HepG2 (cell line): Measurements from ENCODE around the gene VSTM4. TPM values are rescaled to one million over a fixed set of nuclear protein-coding genes. Genes with fewer than 3 reads are reported as not detected.

Source experiments
- ATAC-seq: fragments of 200-7000 bp; cut with Tn5 transposase; 3 replicates; pipeline ENCODE4 v1.9.1; 2020; ENCODE audit warnings: mild to moderate bottlenecking, moderate library complexity
- BruUV-seq: library from RNA; stranded (reverse); fragments of 400-500 nt; replicated peaks from 2 replicates; lab custom pipeline; 2021; lab: Mats Ljungman, UMichigan
- CTCF ChIA-PET: fragments of 300-600 bp; formaldehyde crosslinking; extraction: SDS; loops from one replicate; lab custom pipeline; 2021; ENCODE audit warnings: low total read pairs, inconsistent platforms, low intra/inter-chr PET ratio; lab: Yijun Ruan, JAX
- POLR2A ChIA-PET: fragments of 350-600 bp; sonication (Branson Sonifier 250); formaldehyde crosslinking; loops from one replicate; lab custom pipeline; 2020; ENCODE audit warnings: antibody characterized with exemption, inconsistent platforms; lab: Yijun Ruan, JAX
- DNase-seq: peaks from one replicate; pipeline ENCODE4 v3.0.0-alpha.2; 2015; ENCODE audit warnings: low spot score
- FAIRE-seq: peaks from 3 replicates; lab custom pipeline; 2011; peaks lifted over from hg19 to GRCh38; lab: Jason Lieb, UNC
- H2AFZ ChIP-seq: one replicate; pipeline ENCODE4 v1.6.1; 2011; ENCODE audit warnings: low read length, inconsistent platforms
- H3K27ac ChIP-seq: fragments of 300-600 bp; 3 replicates; pipeline ENCODE4 v1.8.0; 2011; ENCODE audit warnings: mixed run types, mild to moderate bottlenecking, mixed read lengths, low read length, inconsistent platforms; ENCODE audit not compliant: insufficient read depth; ENCODE audit errors: extremely low read length
- H3K27me3 ChIP-seq, 2 experiments: fragments of 200-600 bp in 1 of 2; 2 replicates in 1 of 2; 3 replicates in 1 of 2; pipeline versions ENCODE4 v1.6.0 to v1.8.0; 2011; ENCODE audit warnings: low read length in 2 of 2, mild to moderate bottlenecking in 2 of 2, moderate library complexity in 2 of 2, inconsistent platforms in 1 of 2; ENCODE audit not compliant: insufficient read depth in 2 of 2, control insufficient read depth in 1 of 2
- H3K36me3 ChIP-seq, 2 experiments: fragments of 200-600 bp in 1 of 2; replicated peaks in 1 of 2; 2 replicates in 1 of 2; 3 replicates in 1 of 2; pipeline versions ENCODE4 v1.5.1 to v1.8.0; 2011; ENCODE audit warnings: low read length in 2 of 2, inconsistent platforms in 1 of 2; ENCODE audit not compliant: insufficient read depth in 2 of 2, control insufficient read depth in 1 of 2
- H3K4me1 ChIP-seq: 2 replicates; pipeline ENCODE4 v1.5.1; 2012; ENCODE audit warnings: low read length, inconsistent platforms; ENCODE audit not compliant: insufficient read depth
- H3K4me2 ChIP-seq: 2 replicates; pipeline ENCODE4 v1.6.0; 2011; ENCODE audit warnings: low read depth, low read length, inconsistent platforms
- H3K4me3 ChIP-seq, 3 experiments: fragments of 200-600 bp in 1 of 3; sonication (generic), shearing (Covaris generic) in 1 of 3; replicated peaks in 1 of 3; 2 replicates each; pipeline ENCODE4 v1.5.1; 2011 to 2016; ENCODE audit warnings: low read length in 3 of 3, inconsistent platforms in 2 of 3, low read depth in 2 of 3, mild to moderate bottlenecking in 2 of 3, control low read depth in 1 of 3, mixed read lengths in 1 of 3; ENCODE audit not compliant: insufficient read depth in 1 of 3
- H3K79me2 ChIP-seq: one replicate; pipeline ENCODE4 v1.6.1; 2011; ENCODE audit warnings: low read length, inconsistent platforms; ENCODE audit not compliant: insufficient read depth
- H3K9ac ChIP-seq: 2 replicates; pipeline ENCODE4 v1.6.0; 2011; ENCODE audit warnings: mild to moderate bottlenecking, low read depth, low read length, inconsistent platforms; ENCODE audit not compliant: insufficient read depth
- H3K9me3 ChIP-seq: 2 replicates; pipeline ENCODE4 v1.5.1; 2012; ENCODE audit warnings: mild to moderate bottlenecking, low read length
- H4K20me1 ChIP-seq: 2 replicates; pipeline ENCODE4 v1.6.0; 2011; ENCODE audit warnings: inconsistent platforms, mild to moderate bottlenecking, low read length, moderate library complexity; ENCODE audit not compliant: insufficient read depth
- ATF7 ChIP-seq, 2 experiments: fragments of 450-650 bp in 1 of 2; sonication (generic) in 1 of 2; formaldehyde crosslinking in 1 of 2; IDR thresholded peaks; 2 replicates each; pipeline versions ENCODE4 v1.4.0 to v1.6.1; 2016 to 2020; ENCODE audit warnings: antibody characterized with exemption in 1 of 2, mild to moderate bottlenecking in 1 of 2, missing genetic modification reagents in 1 of 2
- BATF2 ChIP-seq: sonication (generic); formaldehyde crosslinking; IDR thresholded peaks from 2 replicates; pipeline ENCODE4 v1.8.0; 2022; ENCODE audit warnings: mild to moderate bottlenecking, missing genetic modification reagents, moderate library complexity
- KDM1A ChIP-seq: IDR thresholded peaks from 2 replicates; pipeline ENCODE4 v1.6.1; 2016; ENCODE audit warnings: missing compliant biosample characterization
- PCBP1 ChIP-seq: fragments of 200-400 bp; formaldehyde crosslinking; IDR thresholded peaks from 2 replicates; pipeline ENCODE4 v1.6.1; 2017; ENCODE audit warnings: mild to moderate bottlenecking, low read depth, low read length, borderline replicate concordance
- SCMH1 ChIP-seq: sonication (generic); formaldehyde crosslinking; IDR thresholded peaks from 2 replicates; pipeline ENCODE4 v1.9.0; 2021; ENCODE audit warnings: missing genetic modification reagents, mild to moderate bottlenecking, borderline replicate concordance
- STAG1 ChIP-seq: sonication (generic); formaldehyde crosslinking; IDR thresholded peaks from 2 replicates; pipeline ENCODE4 v1.4.0; 2020; ENCODE audit warnings: missing genetic modification reagents
- TERF1 ChIP-seq: sonication (generic); formaldehyde crosslinking; IDR thresholded peaks from 2 replicates; pipeline ENCODE4 v1.8.0; 2022; ENCODE audit warnings: mild to moderate bottlenecking, missing genetic modification reagents, moderate library complexity
- ZBTB3 ChIP-seq: sonication (generic); formaldehyde crosslinking; IDR thresholded peaks from 2 replicates; pipeline ENCODE4 v1.4.0; 2020; ENCODE audit warnings: low read depth, mild to moderate bottlenecking, moderate library complexity, missing genetic modification reagents, borderline replicate concordance
- ZBTB37 ChIP-seq: sonication (generic); formaldehyde crosslinking; IDR thresholded peaks from 2 replicates; pipeline ENCODE4 v1.4.0; 2020; ENCODE audit warnings: mild to moderate bottlenecking, missing genetic modification reagents
- ZNF18 ChIP-seq: sonication (generic); formaldehyde crosslinking; IDR thresholded peaks from 2 replicates; pipeline ENCODE4 v1.8.0; 2022; ENCODE audit warnings: mild to moderate bottlenecking, missing genetic modification reagents; ENCODE audit not compliant: insufficient replicate concordance
- WGBS: methylation state at CpG from one replicate; pipeline ENCODE4 v1.1.6; 2017; ENCODE audit warnings: low lambda C conversion rate; 5-methylcytosine and 5-hydroxymethylcytosine counted together
- in situ Hi-C: cut with HindIII; loops from 2 replicates; pipeline ENCODE4 v1.10.0; 2017; ENCODE audit warnings: low pct_unique_long_range_greater_than_20kb; ENCODE audit not compliant: extremely low pct_ligation_motif_present
- intact Hi-C: fragments of 100-400 bp; cut with micrococcal nuclease; formaldehyde crosslinking; loops from one replicate; pipeline ENCODE4 v1.10.0; 2022; ENCODE audit not compliant: unreplicated experiment
- polyA plus RNA-seq, 8 experiments: library from polyadenylated mRNA; depleted of rRNA in 3 of 8; stranded (reverse) in 7 of 8; unstranded in 1 of 8; fragments of >200 nt; fragmentation: Illumina TruSeq in 4 of 8; extraction: Trizol in 4 of 8; gene quantifications; 2 replicates each; pipeline versions ENCODE4 v1.2.1 to v1.2.3, GENCODE V29; 2011 to 2016; ENCODE audit warnings: low read depth in 4 of 8, missing spikeins in 1 of 8, mixed read lengths in 1 of 8; ENCODE audit not compliant: insufficient read depth in 1 of 8
- total RNA-seq, 5 experiments: library from RNA; depleted of rRNA; stranded (reverse); fragments of >200 nt; fragmentation: Illumina TruSeq; extraction: Trizol; gene quantifications; 2 replicates each; pipeline ENCODE4 v1.2.3, GENCODE V29; 2016; ENCODE audit warnings: low read depth in 1 of 5

The VSTM4 gene
- total and polyA plus RNA-seq, 2 of the 13 experiments (the other 11 are each of a cell fraction or from before 2014, with no cell fraction given), result not detected

GRCh38 chr10:49001402-49001801 lies 113.9 kb downstream of the VSTM4 start (continued):
- TF ChIP-seq ZBTB37 (CRISPR knock-in tag) (no peak), TERF1 (no peak), ZBTB3 (no peak), PCBP1 (no peak)

GRCh38 chr10:49000437-49001398 lies 114.6 kb downstream of the VSTM4 start:
- WGBS, result 21% methylated on average over 10 of the region's 13 CpGs
- ChIA-PET POLR2A (no interaction called here), CTCF (interaction anchor here (0.7 kb wide), 1 partner anchor 163 kb away, joined by 4 read pairs; no protein-coding TSS in a partner anchor)
- intact Hi-C loops, result no loop called here
- FAIRE-seq, result no peak
- DNase-seq, result no peak
- no peak for ATAC-seq
- Histone ChIP-seq H3K27me3 (no peaks in the 10 kb centered on the region), H3K36me3 (no peaks in the 10 kb centered on the region), H3K4me1 (no peaks in the 10 kb centered on the region), H3K9me3 (no peaks in the 10 kb centered on the region), H2AFZ (no peak overlapping the region), H3K27ac (no peak overlapping the region), H3K79me2 (no peaks in the 10 kb centered on the region), H4K20me1 (no peaks in the 10 kb centered on the region), H3K4me2 (no peak overlapping the region), H3K4me3 (no peak overlapping the region), H3K9ac (no peak overlapping the region)
- in situ Hi-C loops, result no loop called here
- no TSS peak for BruUV-seq
- TF ChIP-seq ATF7 (IDR thresholded peaks at IDR 0.05) (no peak), ATF7 (CRISPR knock-in tag; IDR thresholded peaks at IDR 0.05) (no peak), ZNF18 (CRISPR knock-in tag) (no peak), SCMH1 (CRISPR knock-in tag) (no peak), STAG1 (no peak), KDM1A (CRISPR knock-in tag) (no peak), BATF2 (CRISPR knock-in tag) (no peak)
